BE2C (cell line): ENCODE measurements around the gene SAPCD1.

Experiments used
- DNase-seq: peaks from one replicate; pipeline ENCODE4 v3.0.0-alpha.2; 2020
- H3K27me3 ChIP-seq: fragments of 250-450 bp; sonication (Bioruptor Pico); 2 replicates; pipeline ENCODE4 v1.5.1; 2020; ENCODE audit warnings: mild to moderate bottlenecking
- H3K36me3 ChIP-seq: fragments of 250-450 bp; sonication (Bioruptor Pico); 2 replicates; pipeline ENCODE4 v1.5.1; 2020; ENCODE audit warnings: mild to moderate bottlenecking
- H3K4me1 ChIP-seq: fragments of 250-450 bp; sonication (Bioruptor Pico); 2 replicates; pipeline ENCODE4 v1.5.1; 2020
- H3K4me3 ChIP-seq: 2 replicates; pipeline ENCODE4 v1.5.1; 2011; ENCODE audit warnings: low read depth, low read length
- H3K9me3 ChIP-seq: fragments of 250-450 bp; sonication (Bioruptor Pico); 2 replicates; pipeline ENCODE4 v1.5.1; 2020
- CTCF ChIP-seq: IDR thresholded peaks from 2 replicates; pipeline ENCODE4 v1.5.1; 2012; ENCODE audit warnings: mild to moderate bottlenecking, low read depth, low read length

Gene SAPCD1

GRCh38 chr6:31775184-31775583, 12.7 kb downstream of the SAPCD1 start:
- TF ChIP-seq CTCF: no peak
- Histone ChIP-seq H3K4me1 (peaks cover 10% of the 10 kb centered on the region), H3K4me3 (no peak overlapping the region), H3K9me3 (no peaks in the 10 kb centered on the region), H3K36me3 (peaks cover 22% of the 10 kb centered on the region), H3K27me3 (no peaks in the 10 kb centered on the region)
- DNase-seq: no peak

GRCh38 chr6:31775633-31776484, 13.4 kb downstream of the SAPCD1 start:
- peaks cover 10% of the 10 kb centered on the region for H3K4me1 ChIP-seq
- no peaks in the 10 kb centered on the region for H3K9me3 ChIP-seq
- peaks cover 29% of the 10 kb centered on the region for H3K36me3 ChIP-seq
- TF ChIP-seq CTCF: no peak
- DNase-seq: no peak
- H3K4me3 ChIP-seq: no peak overlapping the region
- no peaks in the 10 kb centered on the region for H3K27me3 ChIP-seq

GRCh38 chr6:31776485-31776988, 14.1 kb downstream of the SAPCD1 start:
- H3K4me3 ChIP-seq: peak overlapping the region; percentile 35
- TF ChIP-seq CTCF: no peak
- no peaks in the 10 kb centered on the region for H3K9me3 ChIP-seq
- peak; percentile 41 for DNase-seq
- peaks cover 35% of the 10 kb centered on the region for H3K36me3 ChIP-seq
- H3K4me1 ChIP-seq: peaks cover 10% of the 10 kb centered on the region
- no peaks in the 10 kb centered on the region for H3K27me3 ChIP-seq

GRCh38 chr6:31776989-31777666, 14.7 kb downstream of the SAPCD1 start, which contains the start of gene VWA7:
TSS of gene VWA7 (minus strand) at chr6:31777328. CDS start at chr6:31776779, 549 bp downstream.
- peaks cover 41% of the 10 kb centered on the region for H3K36me3 ChIP-seq
- peaks cover 10% of the 10 kb centered on the region for H3K4me1 ChIP-seq
- DNase-seq: peak; percentile 68
- no peaks in the 10 kb centered on the region for H3K27me3 ChIP-seq
- no peaks in the 10 kb centered on the region for H3K9me3 ChIP-seq
- H3K4me3 ChIP-seq: peak within 1 kb of the TSS; percentile 35
- no peak for TF ChIP-seq CTCF

GRCh38 chr6:31777667-31778050, 15.2 kb downstream of the SAPCD1 start:
- Histone ChIP-seq H3K9me3 (no peaks in the 10 kb centered on the region), H3K36me3 (peaks cover 47% of the 10 kb centered on the region), H3K4me1 (peaks cover 10% of the 10 kb centered on the region), H3K27me3 (no peaks in the 10 kb centered on the region), H3K4me3 (no peak overlapping the region)
- no peak for TF ChIP-seq CTCF
- DNase-seq: no peak
